Measurements from ENCODE around the gene MGAM2.
"Not testable (repeated sequence)": the region's sequence is repeated elsewhere in the genome, so short reads cannot be mapped to it uniquely, and the experiment has no call there.

The MGAM2 gene

DNA sequence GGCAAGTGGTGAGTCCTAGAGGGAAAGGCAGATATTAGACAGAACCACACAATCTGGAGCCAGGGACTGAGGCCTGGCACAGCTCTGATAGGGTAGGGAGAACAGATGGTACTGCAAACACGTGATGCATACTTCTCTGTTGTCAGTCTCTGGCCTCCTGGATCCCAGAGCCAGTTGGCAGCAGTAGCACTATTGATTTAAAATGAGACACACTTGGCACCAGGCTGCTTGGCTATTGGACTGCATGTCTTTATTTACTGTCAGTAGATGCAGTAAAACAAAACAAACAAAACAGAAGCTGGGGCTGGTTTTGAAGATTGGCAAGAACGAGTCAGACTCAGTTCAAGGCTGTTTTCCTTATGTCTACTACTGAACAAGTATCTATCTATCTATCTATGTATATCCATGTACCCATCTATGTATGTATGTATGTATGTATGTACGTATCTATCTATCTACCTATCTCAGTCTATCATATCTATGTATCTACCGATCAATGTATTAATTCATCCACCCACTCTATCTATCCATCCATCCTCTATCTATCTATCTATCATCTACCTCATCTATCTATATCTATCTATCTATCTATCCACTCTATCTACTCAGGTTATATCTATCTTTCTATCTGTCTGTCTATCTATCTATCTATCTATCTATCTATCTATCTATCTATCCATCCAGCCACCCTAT lies 23.4 kb upstream of the MGAM2 start:
- no peak for DNase-seq (ENCODE audit: low read depth)
- TF ChIP-seq CTCF (conservative IDR thresholded peaks at IDR 0.05; ENCODE audit: control insufficient read depth, insufficient read depth, low read depth, low read length) = no peak
- H3K4me3 ChIP-seq (ENCODE audit: control insufficient read depth, low read depth, low read length) = no peak overlapping the region

DNA sequence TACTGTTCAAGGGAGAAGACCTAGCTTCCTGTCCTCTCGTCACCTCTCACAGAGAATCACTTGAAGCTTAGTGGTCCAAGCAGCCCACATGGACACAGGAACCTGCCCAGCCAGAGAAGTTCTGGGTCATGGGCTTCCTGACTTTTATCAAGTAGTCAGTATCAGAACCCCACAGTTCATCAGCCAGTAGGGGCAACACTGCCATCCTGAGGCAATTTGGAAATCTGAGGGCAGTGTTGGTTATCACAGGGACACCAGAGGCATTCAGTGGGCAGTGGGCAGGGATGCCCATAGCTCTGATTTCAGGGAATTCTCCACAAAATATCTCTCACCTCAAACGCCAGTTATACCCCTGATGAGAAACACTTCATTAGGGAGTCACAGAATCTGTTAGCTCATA lies 22.5 kb upstream of the MGAM2 start:
- H3K4me3 ChIP-seq (ENCODE audit: control insufficient read depth, low read depth, low read length) = no peak overlapping the region
- no peak for DNase-seq (ENCODE audit: low read depth)
- no peak for TF ChIP-seq CTCF (conservative IDR thresholded peaks at IDR 0.05; ENCODE audit: control insufficient read depth, insufficient read depth, low read depth, low read length)

DNA sequence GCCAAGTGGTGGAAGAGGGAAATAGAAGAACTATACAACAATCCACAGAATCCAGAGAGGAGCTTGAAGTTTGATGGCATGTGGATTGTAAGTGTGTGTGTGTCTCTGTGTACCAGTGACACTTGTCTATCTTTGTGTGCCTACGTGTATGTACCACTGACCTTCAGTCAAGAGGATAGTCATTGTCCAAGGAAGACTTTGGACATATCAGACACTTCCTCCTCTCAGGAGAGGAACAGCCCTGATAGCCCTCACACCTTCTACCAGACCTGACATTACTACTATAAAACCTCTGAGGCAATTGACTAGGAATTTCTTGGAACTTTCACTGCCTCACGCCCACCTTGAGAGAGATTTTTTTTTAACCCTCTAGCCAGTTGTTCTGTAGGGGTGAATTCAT lies 19.6 kb upstream of the MGAM2 start:
- no peak for TF ChIP-seq CTCF (conservative IDR thresholded peaks at IDR 0.05; ENCODE audit: control insufficient read depth, insufficient read depth, low read depth, low read length)
- no peak for DNase-seq (ENCODE audit: low read depth)
- H3K4me3 ChIP-seq (ENCODE audit: control insufficient read depth, low read depth, low read length) = no peak overlapping the region

- DNase-seq (ENCODE audit: low read depth) = peak; percentile 6
- no peak for TF ChIP-seq CTCF (conservative IDR thresholded peaks at IDR 0.05; ENCODE audit: control insufficient read depth, insufficient read depth, low read depth, low read length)
- H3K4me3 ChIP-seq (ENCODE audit: control insufficient read depth, low read depth, low read length) = no peak overlapping the region
Measured at GRCh38 chr7:142094861-142095260, 16.7 kb upstream of the MGAM2 start.

DNA sequence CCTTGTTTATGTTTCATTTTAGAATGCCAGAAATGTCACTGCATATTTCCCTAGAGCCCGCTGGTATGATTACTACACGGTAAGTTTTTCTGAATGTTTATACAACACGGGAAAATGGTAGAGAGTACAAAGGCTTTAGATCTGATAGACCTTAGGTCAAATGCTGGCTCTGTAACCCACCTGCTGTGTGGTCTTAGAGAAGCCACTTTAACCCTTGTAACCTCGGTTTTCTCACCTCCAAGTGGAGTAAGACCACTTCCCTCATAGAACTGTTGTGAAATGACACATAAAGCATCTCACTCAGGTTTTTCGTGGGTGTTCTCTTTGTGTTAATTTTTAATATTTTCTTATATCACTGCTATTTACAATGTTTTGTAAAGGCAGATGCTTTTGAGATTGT lies 13.9 kb upstream of the MGAM2 start:
- no peak overlapping the region for H3K4me3 ChIP-seq (ENCODE audit: control insufficient read depth, low read depth, low read length)
- no peak for TF ChIP-seq CTCF (conservative IDR thresholded peaks at IDR 0.05; ENCODE audit: control insufficient read depth, insufficient read depth, low read depth, low read length)
- DNase-seq (ENCODE audit: low read depth) = no peak

DNA sequence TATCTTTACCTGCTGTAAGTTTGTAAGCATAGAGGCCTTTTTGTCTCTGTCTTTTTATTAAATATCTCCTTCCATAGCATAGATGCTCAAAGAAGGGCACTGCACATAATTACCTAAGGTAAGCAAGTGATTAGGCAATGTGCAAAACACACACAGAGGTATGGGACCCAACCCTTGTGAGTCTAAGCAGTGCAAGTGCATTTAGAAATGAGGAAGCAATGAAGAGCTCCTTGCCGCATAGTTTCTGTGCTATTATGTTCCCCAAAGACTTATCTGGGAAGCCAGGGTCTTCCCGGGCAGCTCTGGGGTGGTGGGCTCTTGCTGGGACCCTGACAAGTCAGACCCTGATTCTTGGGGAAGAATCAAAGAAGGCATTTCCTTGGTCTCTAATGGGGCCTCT lies 13.5 kb upstream of the MGAM2 start:
- H3K4me3 ChIP-seq (ENCODE audit: control insufficient read depth, low read depth, low read length) = no peak overlapping the region
- no peak for TF ChIP-seq CTCF (conservative IDR thresholded peaks at IDR 0.05; ENCODE audit: control insufficient read depth, insufficient read depth, low read depth, low read length)
- no peak for DNase-seq (ENCODE audit: low read depth)

- not testable (repeated sequence) for H3K4me3 ChIP-seq (ENCODE audit: control insufficient read depth, low read depth, low read length); DNase-seq (ENCODE audit: low read depth)
Measured at GRCh38 chr7:142099347-142099746, 12.2 kb upstream of the MGAM2 start.
